Activated T-cell treated with anti-CD3 and anti-CD28 coated beads, Interleukin-2, amount 50 U/mL, for 1 hour (primary cell): ENCODE data around the gene PKP4.
"Not testable (repeated sequence)": the region's sequence is repeated elsewhere in the genome, so short reads cannot be mapped to it uniquely, and the experiment has no call there.

ENCODE experiments used
- DNase-seq: peaks from one replicate; pipeline ENCODE4 v3.0.0-alpha.2; 2020

PKP4 gene

DNA sequence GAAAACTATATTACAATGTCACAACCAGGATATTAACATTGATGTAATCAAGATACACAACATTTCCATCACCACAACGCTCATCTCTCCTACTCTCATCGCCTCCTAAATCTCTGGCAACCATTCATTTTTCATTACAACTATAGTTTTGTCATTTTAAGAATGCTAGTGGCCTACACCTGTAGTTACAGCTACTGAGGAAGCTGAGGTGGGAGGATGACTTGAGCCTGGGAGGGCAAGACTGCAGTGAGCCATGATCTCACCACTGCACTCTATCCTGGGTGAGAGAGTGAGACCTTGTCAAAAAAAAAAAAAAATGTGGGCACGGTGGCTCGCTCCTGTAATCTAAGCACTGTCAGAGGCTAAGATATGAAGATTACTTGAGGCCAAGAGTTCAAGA is 10.5 kb downstream of the PKP4 start:
- no peak for DNase-seq

DNA sequence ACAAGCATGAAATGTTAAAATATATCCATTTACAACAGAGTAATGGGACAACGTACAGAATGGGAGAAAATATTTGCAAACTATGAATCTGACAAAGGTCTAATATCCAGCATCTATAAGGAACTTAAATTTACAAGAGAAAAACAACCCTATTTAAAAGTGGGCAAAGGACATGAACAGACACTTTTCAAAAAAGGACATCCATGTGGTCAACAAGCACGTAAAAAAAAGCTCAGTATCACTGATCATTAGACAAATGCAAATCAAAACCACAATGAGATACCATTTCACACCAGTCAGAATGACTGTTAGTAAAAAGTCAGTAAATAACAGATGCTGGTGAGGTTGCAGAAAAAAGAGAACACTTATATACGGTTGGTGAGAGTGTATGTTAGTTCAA is 16.1 kb downstream of the PKP4 start:
- DNase-seq, result not testable (repeated sequence)

DNA sequence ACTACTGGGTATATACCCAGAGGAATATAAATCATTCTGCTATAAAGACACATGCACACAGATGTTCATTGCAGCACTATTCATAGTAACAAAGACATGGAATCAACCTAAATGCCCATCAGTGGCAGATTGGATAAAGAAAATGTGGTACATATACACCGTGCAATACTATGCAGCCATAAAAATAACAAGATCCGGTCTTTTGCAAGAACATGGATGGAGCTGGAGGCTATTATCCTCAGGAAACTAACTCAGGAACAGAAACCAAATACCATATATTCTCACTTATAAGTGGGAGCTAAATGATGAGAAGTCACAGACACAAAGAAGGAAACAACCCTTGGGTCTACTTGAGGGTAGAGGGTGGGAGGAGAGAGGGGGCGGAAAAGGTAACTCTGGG is 16.5 kb downstream of the PKP4 start:
- not testable (repeated sequence) for DNase-seq

DNA sequence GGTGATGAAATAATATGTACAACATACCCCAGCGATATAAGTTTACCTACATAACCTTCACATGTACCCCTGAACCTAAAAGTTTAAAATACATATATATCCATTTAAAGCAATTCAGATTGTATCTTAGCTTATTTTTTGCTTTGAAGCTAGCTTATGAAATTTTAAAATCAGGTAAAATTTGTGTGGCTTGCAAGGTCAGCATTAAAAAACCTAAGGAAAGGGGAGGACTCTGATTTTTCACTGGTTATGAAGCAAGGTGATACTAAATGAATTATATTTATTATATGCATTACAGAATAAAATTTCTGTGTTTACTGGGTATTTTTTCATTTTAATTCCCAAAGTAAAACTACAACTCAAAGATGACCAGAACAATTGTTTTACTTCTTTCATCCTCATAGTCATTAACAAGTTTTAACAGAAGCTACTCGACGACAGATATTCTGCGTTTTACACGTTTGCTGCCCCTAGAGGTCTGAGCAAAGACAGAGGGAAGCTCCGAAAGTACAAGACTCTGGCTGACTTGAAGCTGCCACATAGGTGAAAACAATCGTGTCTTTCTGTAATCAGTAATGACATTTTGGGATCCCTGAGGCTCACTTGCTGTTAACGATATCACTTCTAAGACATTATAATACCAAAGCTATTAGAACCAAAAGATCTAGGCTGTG is 17.1 kb downstream of the PKP4 start:
- DNase-seq, result no peak

- not testable (repeated sequence) for DNase-seq
These were observed 17.8 kb downstream of the PKP4 start for GRCh38 chr2:158474526-158475011.

DNA sequence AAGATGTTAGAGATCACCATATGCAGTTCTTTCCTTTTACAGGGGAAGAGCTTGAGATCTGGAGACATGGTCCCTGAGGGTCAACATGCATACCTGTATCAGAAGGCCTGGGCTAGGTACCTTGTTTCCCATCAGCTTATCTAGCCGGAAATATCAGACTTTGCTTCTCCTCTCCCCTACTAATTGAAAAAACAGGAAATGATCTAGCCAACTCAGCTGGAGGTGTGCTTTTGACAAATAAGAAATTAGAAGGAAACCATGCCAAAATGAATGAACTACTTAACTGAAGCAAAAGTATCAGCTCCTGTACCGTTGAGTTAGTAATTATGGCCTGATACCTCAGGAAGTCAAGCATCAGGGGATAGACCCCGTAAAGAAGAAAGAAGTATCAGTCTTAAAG is 20.4 kb downstream of the PKP4 start:
- DNase-seq, result no peak

- no peak for DNase-seq
These were observed 21.5 kb downstream of the PKP4 start for GRCh38 chr2:158478237-158478636.

GRCh38 chr2:158478816-158479215 is 22.1 kb downstream of the PKP4 start:
- DNase-seq, result no peak

DNA sequence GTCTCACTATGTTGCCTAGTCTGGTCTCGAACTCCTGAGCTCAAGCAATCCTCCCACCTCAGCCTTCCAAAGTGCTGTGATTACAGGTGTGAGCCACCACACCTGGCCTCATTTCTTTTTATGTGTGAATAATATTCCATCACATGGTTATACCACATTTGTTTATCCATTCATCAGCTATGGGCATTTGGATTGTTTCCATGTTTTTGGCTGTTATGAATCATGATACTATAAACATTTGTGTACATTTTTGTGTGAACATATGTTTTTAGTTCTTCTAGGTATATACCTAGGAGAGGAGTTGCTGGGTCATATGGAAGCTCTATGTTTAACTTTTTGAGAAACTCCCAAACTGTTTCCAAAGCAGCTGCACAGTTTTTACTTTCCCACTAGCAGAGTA is 24.4 kb downstream of the PKP4 start:
- DNase-seq, result no peak

GRCh38 chr2:158482594-158482993 is 25.8 kb downstream of the PKP4 start:
- no peak for DNase-seq

- no peak for DNase-seq
These were observed 28.3 kb downstream of the PKP4 start for GRCh38 chr2:158484892-158485556.

GRCh38 chr2:158486150-158486969 is 29.6 kb downstream of the PKP4 start:
- no peak for DNase-seq

GRCh38 chr2:158486970-158487325 is 30.2 kb downstream of the PKP4 start:
- no peak for DNase-seq

GRCh38 chr2:158487419-158487818 is 30.7 kb downstream of the PKP4 start:
- DNase-seq, result no peak

DNA sequence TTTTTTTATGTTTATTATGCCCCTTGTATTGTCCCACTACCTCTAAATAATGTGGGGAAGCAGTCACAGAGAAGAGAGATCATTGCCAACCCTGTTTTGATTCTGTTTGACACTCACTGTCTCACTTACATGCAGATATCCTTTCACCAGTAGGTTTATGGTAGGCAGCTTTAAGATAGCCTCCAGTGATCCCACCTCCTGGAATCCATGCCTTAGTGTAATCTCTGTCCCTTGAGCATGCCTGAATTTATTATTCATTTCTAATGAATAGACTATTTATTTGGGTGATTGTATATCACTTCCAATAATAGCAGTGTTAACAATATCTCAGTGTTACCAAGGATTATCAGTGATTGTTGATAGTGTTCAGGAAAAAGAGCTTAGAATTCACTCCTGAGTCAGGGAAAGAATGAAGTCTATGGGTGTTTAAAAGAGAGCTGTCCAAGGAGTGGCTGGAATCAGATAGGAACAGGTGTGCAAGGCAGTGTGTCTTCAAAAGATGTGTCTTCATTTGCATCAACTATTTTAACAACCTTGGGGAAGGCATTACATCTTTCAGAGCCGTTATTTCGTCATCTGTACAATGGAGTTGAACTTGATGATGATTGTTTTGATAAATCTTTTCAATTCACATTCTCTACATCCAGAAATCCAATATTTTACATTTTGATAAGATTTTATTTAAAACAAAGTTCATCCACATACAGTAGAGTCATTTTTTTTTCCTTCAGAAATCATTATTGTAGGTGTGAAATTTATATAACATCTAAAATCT is 31.9 kb downstream of the PKP4 start:
- no peak for DNase-seq

DNA sequence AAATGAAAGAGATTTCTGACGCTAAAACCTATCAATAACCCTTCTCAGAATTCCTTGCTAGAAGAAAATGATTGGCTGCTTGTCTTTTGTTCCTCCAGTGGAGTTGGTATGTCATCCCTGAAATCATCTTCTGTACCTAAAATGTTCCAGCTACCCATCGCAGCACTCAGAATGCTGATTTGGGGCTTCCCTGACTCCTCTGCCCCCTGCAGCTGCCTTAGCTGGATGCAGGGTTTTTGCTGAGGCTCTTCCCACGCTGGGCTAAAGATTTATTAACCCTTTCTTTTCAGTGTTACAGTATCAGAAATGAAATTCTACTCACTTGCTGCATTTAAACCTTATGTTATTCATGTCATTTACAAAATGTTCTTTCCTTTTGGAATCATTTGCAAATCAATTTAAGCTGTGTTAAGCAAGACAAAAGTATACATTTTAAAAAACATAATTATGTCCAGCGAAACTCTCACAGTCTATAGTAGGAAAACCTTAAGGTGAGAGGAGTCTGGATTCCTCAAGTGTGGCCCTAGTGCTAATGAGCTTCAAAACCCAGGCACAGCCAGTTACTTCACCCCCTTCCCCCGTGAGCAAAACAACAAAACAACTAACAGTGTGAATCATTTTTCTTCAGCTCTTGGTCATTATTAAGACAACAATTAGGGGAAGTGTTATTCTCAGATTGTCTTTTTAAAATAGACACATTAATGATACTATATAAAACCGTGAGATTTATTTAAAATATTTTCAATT is 32.8 kb downstream of the PKP4 start:
- DNase-seq, result no peak

- DNase-seq, result no peak
These were observed 34.3 kb downstream of the PKP4 start for GRCh38 chr2:158491072-158491471.

- no peak for DNase-seq
These were observed 36.7 kb downstream of the PKP4 start for GRCh38 chr2:158493458-158493857.

- DNase-seq, result no peak
These were observed 38.4 kb downstream of the PKP4 start for GRCh38 chr2:158495175-158495574.

DNA sequence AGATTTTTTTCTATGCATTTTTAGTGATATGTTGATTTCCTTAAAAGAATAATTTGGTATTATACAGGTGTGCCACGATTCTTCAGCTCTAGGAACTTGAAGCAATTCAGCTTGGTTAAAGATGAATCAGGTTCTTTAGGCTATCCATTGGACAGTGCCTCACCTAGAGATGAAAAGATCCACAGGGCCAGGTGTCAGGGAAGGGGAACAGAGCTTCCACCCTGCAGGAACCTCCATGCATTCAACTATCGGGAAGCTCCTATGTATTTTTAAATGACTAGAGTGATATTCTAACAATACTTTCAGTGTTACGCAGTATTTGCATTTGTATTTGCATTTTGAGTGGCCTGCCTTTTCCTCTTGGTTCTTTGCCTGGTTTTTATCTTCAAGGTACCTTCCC is 40.2 kb downstream of the PKP4 start:
- DNase-seq, result no peak

DNA sequence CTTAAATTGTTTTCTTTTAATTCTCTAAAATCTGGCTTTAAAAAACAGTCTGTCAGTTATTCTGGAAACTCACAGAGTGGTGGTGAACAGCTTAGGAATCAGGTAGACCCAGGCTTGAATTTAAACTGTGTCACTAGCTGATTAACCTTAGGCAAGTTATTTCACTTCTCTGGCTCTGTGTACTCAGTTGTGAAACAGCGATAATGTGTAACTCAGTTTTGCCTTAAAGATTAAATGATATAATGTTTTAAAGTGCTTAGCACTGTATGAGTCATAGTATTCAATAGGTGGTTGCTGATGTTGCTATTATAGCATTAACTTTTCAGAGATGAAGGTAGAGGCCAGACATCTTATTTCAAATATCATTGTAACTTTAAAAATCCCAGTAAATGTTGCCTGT is 40.7 kb downstream of the PKP4 start:
- no peak for DNase-seq

DNA sequence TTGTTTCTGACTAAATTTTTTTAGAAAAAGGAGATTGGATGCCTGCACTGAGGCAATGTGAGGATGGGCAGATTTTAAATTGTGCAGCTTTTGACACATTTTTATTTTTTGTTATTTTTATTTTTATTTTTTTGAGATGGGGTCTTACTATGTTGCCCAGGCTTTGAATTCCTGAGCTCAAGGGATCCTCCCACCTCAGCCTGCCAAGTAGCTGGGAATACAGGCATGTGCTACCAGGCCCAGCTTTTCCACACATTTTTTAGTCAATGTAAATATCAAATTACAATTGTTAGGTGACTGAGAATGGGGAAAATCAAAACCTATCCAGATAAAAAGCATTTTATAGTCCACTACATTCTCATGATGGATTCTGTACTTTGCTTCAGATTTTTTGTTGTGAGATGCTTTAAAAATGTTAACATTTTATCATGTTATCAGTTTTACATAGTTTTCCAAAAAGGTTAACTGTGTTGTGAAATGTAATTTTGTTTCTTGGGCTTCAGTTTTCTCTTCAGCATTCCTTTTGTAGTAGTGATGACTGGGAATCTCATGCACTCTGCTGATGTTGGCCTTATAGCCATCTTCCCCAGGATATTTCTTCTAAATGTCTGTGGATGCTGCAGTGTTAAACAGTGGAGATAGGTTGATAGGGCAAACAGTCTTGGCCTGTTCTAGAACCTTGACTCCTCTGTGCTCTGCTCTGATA is 41.4 kb downstream of the PKP4 start:
- no peak for DNase-seq
